Activated CD4-positive, alpha-beta T cell treated with anti-CD3 and anti-CD28 coated beads for 36 hours (primary cell): ENCODE data around the gene CBLB. TPM values are rescaled to one million over a fixed set of nuclear protein-coding genes. Genes with fewer than 3 reads are reported as not detected.
"Not testable (repeated sequence)": the region's sequence is repeated elsewhere in the genome, so short reads cannot be mapped to it uniquely, and the experiment has no call there.

Source experiments
- ATAC-seq: fragments of 200-7000 bp; cut with Tn5 transposase; one replicate; pipeline ENCODE4 v1.10.0; 2021; ENCODE audit warnings: mild to moderate bottlenecking, moderate library complexity
- CTCF ChIA-PET: fragments of 350-600 bp; sonication (Branson Sonifier 250); formaldehyde crosslinking; loops from one replicate; lab custom pipeline; 2021; ENCODE audit warnings: antibody characterized with exemption; lab: Charles Lee
- POLR2A ChIA-PET: fragments of 350-600 bp; sonication (Branson Sonifier 250); formaldehyde crosslinking; loops from one replicate; lab custom pipeline; 2021; ENCODE audit warnings: antibody characterized with exemption, inconsistent platforms; lab: Charles Lee
- DNase-seq: peaks from one replicate; pipeline ENCODE4 v3.0.0-alpha.2; 2020
- H3K27ac Mint-ChIP-seq: one replicate; pipeline ENCODE4 v1.8.0; 2021; ENCODE audit warnings: mixed read lengths
- H3K27me3 Mint-ChIP-seq: one replicate; pipeline ENCODE4 v1.8.0; 2021; ENCODE audit warnings: mixed read lengths
- H3K36me3 Mint-ChIP-seq: one replicate; pipeline ENCODE4 v1.8.0; 2021; ENCODE audit warnings: low read depth, mixed read lengths
- H3K4me1 Mint-ChIP-seq: one replicate; pipeline ENCODE4 v1.8.0; 2021; ENCODE audit warnings: mixed read lengths
- H3K4me3 Mint-ChIP-seq: one replicate; pipeline ENCODE4 v1.8.0; 2021; ENCODE audit warnings: mild to moderate bottlenecking, moderate library complexity, mixed read lengths
- H3K9me3 Mint-ChIP-seq: one replicate; pipeline ENCODE4 v1.8.0; 2021; ENCODE audit warnings: low read depth, mixed read lengths
- intact Hi-C, 2 experiments: fragments of 100-400 bp; cut with DNase I in 1 of 2; cut with micrococcal nuclease in 1 of 2; formaldehyde crosslinking; loops; one replicate each; pipeline versions ENCODE4 v1.14.2 to v1.15.1; 2022 to 2024; cut with DNase I, micrococcal nuclease
- total RNA-seq, 2 experiments: library from RNA; stranded (reverse); gene quantifications; one replicate each; pipeline ENCODE4 v1.2.3, GENCODE V29; 2021

CBLB gene
- total RNA-seq, 2 experiments from 2014 or later: 112 to 163 TPM

DNA sequence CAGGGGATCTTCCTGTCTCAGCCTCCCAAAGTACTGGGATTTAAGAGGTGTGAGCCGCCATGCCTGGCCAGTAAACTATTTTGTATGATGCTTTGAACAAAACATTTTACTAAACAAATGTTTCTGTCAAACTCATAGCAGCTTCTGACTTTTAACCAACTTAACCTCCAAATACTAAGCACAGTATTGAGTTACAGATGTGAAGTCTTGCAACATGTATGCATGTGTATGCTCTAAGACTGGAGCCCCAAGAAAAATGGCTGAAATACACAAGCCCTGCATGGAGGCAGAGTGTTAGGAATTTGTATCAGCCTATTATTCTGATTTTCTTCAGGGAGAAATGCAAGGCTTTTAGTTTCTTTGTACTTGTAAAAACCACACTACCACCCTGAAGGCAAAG is 137.1 kb downstream of the CBLB start:
- ATAC-seq: no peak
- Mint-ChIP-seq H3K36me3 (peaks cover 66% of the 10 kb centered on the region), H3K27ac (no peak overlapping the region), H3K27me3 (no peaks in the 10 kb centered on the region), H3K4me3 (no peak overlapping the region), H3K4me1 (peaks cover 9% of the 10 kb centered on the region), H3K9me3 (peaks cover 10% of the 10 kb centered on the region)
- intact Hi-C loops: no loop called here
- ChIA-PET CTCF (no interaction called here), POLR2A (no interaction called here)
- DNase-seq: no peak

DNA sequence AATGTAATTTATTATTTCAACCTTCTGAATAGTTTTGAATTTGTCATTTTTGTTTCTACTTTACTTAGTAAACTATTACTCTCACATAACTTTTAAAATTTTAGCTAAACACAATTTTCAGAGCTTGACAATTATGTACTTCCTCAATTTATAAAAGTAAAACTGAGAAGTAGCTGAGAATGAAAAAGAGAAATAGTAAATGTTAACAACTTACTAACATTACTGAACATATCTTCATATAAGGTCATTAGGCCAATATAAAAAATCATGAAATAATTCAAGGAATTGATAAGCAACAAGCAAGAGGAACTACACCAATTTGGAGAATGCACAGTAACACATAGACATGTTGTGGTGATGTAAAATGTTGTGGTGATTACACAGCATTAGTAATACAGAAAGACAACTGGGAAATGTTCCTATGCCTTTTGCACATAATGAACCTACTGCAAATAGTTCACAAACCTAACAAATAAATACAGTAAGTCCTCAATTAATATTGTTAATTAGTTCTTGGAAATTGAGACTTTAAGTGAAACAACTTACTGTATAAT is 137.9 kb downstream of the CBLB start:
- Mint-ChIP-seq H3K4me1 (peaks cover 9% of the 10 kb centered on the region), H3K4me3 (no peak overlapping the region), H3K27me3 (no peaks in the 10 kb centered on the region), H3K36me3 (peaks cover 69% of the 10 kb centered on the region), H3K9me3 (peaks cover 10% of the 10 kb centered on the region), H3K27ac (no peak overlapping the region)
- ATAC-seq (no peak), DNase-seq (no peak)
- CTCF ChIA-PET: interaction anchor here (1.1 kb wide), 1 partner anchor 41 kb away, joined by 4 read pairs; no protein-coding TSS in a partner anchor
- intact Hi-C loops: no loop called here
- POLR2A ChIA-PET: no interaction called here

DNA sequence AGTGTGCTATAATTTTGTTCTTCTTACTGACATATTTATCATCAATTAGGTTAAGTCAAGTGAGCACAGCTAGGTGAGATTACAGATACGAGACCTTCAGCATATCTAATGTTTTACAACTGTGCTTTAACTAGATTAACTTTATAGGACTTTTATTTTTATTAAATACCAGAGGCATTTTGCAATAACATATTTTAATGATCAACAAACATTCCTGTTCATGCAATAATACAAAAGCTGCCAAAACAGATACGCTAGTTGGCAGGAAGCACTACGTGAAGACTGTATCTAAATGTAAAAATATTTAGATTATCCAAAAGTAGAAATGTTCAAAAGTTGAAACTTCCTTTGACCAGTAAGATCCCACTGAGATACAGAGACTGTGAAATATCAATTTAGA is 139.1 kb downstream of the CBLB start:
- intact Hi-C loops: no loop called here
- CTCF ChIA-PET: interaction anchor here (1.1 to 1.2 kb wide), 2 partner anchors 40 to 59 kb away, joined by 4 read pairs; no protein-coding TSS in a partner anchor
- peaks cover 9% of the 10 kb centered on the region for H3K4me1 Mint-ChIP-seq
- POLR2A ChIA-PET: no interaction called here
- no peak overlapping the region for H3K27ac Mint-ChIP-seq
- ATAC-seq (no peak), DNase-seq (no peak)
- peaks cover 10% of the 10 kb centered on the region for H3K9me3 Mint-ChIP-seq
- no peak overlapping the region for H3K4me3 Mint-ChIP-seq
- H3K36me3 Mint-ChIP-seq: peaks cover 66% of the 10 kb centered on the region
- H3K27me3 Mint-ChIP-seq: no peaks in the 10 kb centered on the region

DNA sequence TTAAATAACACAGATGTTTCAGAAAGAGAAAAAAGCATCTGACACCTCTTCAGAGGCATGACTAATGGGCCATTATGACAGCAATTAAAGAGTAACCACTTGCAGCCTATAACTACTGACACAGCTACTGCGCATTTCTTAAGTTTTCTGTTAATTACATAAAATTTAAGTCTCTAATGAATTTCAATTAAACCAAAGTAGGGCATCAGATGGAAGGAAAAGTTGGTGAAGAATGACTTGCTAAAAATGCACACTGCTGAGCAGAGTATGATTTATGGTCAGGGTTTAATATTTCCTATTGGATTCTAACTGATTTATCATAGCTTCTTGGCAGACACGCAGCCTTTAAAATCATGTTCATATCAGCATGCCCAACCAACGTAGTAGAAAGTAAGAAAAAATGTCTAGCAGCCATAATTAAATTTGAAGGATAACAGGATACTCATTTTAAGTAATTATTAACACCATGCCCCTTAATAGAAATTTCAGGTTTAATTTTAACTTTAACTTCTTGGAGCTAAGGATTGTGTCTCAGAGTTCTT is 140.0 kb downstream of the CBLB start:
- DNase-seq (no peak), ATAC-seq (no peak)
- intact Hi-C loops: no loop called here
- ChIA-PET CTCF (interaction anchor here (0.5 to 1.2 kb wide), 2 partner anchors 12 to 60 kb away, joined by 3 to 4 read pairs; no protein-coding TSS in a partner anchor), POLR2A (no interaction called here)
- Mint-ChIP-seq H3K36me3 (peaks cover 66% of the 10 kb centered on the region), H3K4me1 (peaks cover 14% of the 10 kb centered on the region), H3K27ac (no peak overlapping the region), H3K9me3 (peaks cover 10% of the 10 kb centered on the region), H3K4me3 (no peak overlapping the region), H3K27me3 (no peaks in the 10 kb centered on the region)

DNA sequence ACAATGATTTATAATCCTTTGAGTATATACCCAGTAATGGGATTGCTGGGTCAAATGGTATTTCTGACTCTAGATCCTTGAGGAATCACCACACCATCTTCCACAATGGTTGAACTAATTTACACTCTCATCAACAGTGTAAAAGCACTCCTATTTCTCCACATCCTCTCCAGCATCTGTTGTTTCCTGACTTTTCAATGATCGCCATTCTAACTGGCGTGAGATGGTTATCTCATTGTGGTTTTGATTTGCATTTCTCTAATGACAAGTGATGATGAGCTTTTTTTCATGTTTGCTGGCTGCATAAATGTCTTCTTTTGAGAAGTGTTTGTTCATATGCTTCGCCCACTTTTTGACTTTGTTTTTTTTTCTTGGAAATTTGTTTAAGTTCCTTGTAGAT is 141.8 kb downstream of the CBLB start:
- peaks cover 10% of the 10 kb centered on the region for H3K9me3 Mint-ChIP-seq
- H3K27ac Mint-ChIP-seq, H3K4me3 Mint-ChIP-seq, CTCF ChIA-PET, H3K27me3 Mint-ChIP-seq, DNase-seq, intact Hi-C loops, POLR2A ChIA-PET, ATAC-seq: not testable (repeated sequence)
- H3K4me1 Mint-ChIP-seq: peaks cover 22% of the 10 kb centered on the region
- H3K36me3 Mint-ChIP-seq: peaks cover 62% of the 10 kb centered on the region

DNA sequence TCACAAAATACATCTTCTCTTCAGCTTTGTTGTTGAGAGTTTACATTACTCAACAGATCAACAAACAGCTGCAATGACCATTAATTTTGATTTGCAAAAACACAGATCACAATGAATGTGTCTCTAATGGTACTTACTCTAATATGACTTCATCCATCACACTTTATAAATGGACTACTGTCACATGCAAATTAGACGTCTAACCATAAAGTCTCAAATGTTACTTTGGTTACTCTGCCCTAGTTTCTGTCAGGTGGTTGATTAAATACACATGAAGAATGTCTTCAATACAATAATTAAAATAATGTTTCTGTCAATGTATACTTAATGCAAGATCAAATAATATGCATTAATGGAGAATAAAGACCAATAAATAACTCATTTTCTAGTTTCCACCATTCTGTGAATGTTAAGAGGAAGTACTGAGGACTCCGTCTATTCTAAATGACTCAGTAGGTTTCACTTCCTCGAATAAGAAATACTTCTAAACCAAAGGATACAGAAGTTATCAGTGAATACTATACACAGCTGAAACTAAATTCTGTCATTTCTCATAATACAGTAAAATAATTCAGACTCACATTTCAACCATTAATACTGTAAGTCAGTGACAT is 145.8 kb downstream of the CBLB start:
- CTCF ChIA-PET: no interaction called here
- H3K27me3 Mint-ChIP-seq: no peaks in the 10 kb centered on the region
- peaks cover 65% of the 10 kb centered on the region for H3K36me3 Mint-ChIP-seq
- ATAC-seq: peak; percentile 60
- intact Hi-C loops: no loop called here
- H3K4me3 Mint-ChIP-seq: no peak overlapping the region
- no peak for DNase-seq
- H3K4me1 Mint-ChIP-seq: peaks cover 21% of the 10 kb centered on the region
- POLR2A ChIA-PET: no interaction called here
- peaks cover 9% of the 10 kb centered on the region for H3K9me3 Mint-ChIP-seq
- H3K27ac Mint-ChIP-seq: no peak overlapping the region

DNA sequence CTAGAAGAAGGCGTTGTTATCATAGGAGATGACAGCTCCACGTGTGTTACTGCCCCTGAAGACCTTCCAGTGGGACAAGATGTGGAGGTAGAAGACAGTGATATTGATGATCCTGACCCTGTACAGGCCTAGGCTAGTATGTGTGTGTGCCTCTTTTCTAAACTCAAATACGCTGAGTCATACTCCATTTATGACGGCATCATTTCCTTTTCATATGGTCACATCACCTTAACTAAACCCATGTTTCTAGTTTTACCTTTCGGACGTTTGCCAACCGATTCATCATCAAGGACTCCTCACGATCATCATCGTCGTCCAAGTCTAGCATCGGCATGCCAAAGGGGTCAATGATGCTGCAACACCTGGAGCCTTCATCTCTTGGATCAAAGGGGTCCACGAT is 149.0 kb downstream of the CBLB start:
- CTCF ChIA-PET: no interaction called here
- Mint-ChIP-seq H3K4me3 (no peak overlapping the region), H3K4me1 (peaks cover 23% of the 10 kb centered on the region), H3K9me3 (no peaks in the 10 kb centered on the region), H3K36me3 (peaks cover 65% of the 10 kb centered on the region), H3K27ac (no peak overlapping the region), H3K27me3 (no peaks in the 10 kb centered on the region)
- ATAC-seq (no peak), DNase-seq (no peak)
- intact Hi-C loops: no loop called here
- POLR2A ChIA-PET: no interaction called here

DNA sequence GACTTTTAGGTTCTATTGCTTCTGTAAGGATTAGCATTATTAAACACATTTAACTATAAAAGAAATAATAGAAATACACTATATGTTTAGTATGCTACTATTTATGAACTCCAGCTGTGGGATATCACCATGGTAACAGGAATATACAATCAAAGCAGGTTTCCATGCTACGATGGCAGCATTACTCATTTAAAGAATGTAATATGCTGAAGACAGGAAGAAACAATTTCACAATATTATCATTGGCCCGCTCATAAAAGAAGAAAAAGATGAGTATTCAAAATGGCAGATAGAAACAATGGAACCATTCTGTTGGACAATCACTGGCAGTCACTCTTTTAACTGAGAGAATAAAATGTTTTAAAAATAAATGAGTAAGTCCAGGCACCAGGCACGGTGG is 153.4 kb downstream of the CBLB start:
- no peaks in the 10 kb centered on the region for H3K9me3 Mint-ChIP-seq
- H3K27me3 Mint-ChIP-seq: no peaks in the 10 kb centered on the region
- no peak overlapping the region for H3K27ac Mint-ChIP-seq
- DNase-seq: no peak
- no peak overlapping the region for H3K4me3 Mint-ChIP-seq
- intact Hi-C loops: no loop called here
- ChIA-PET POLR2A (no interaction called here), CTCF (interaction anchor here (0.6 to 1.2 kb wide), 2 partner anchors 58 to 907 kb away, joined by 3 read pairs; no protein-coding TSS in a partner anchor)
- peak; percentile 45 for ATAC-seq
- H3K4me1 Mint-ChIP-seq: peaks cover 11% of the 10 kb centered on the region
- peaks cover 69% of the 10 kb centered on the region for H3K36me3 Mint-ChIP-seq

DNA sequence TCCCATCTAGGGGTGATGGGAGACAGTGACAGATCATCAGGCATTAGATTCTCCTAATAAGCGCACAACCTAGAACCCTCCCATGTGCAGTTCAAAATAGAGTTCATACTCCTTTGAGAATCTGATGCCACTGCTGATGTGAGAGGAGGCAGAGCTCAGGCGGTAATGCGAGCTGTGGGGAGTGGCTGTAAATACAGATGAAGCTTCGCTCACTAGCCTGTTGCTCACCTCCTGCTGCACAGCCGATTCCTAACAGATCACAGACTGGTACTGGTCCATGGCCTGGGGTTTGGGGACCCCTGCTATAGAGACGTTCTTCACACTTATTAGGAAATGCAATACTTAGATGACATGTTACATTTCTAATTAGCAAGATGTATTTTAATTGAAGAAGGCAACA is 154.4 kb downstream of the CBLB start:
- ATAC-seq: no peak
- no peak for DNase-seq
- ChIA-PET POLR2A (no interaction called here), CTCF (no interaction called here)
- Mint-ChIP-seq H3K9me3 (no peaks in the 10 kb centered on the region), H3K27me3 (no peaks in the 10 kb centered on the region), H3K27ac (no peak overlapping the region), H3K4me1 (peaks cover 17% of the 10 kb centered on the region), H3K36me3 (peaks cover 70% of the 10 kb centered on the region), H3K4me3 (no peak overlapping the region)
- intact Hi-C loops: no loop called here

DNA sequence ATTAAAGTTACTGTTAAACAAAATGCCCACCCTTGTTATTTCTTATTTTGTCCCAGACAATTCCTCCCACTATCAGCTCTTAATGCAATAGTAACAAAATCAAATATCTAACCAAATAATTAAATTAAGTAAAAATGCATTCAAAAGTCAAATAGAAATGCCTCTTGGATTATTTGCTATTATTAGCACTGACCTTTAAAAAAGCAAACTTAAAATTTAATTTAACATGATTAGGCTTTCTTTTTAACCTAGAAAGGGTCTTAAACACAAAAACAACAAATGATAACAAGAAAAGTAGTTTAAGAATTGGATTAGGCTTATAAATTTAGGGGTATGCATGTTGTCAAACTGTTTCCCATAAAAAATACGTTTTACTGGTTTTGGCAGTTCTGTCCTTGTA is 159.8 kb downstream of the CBLB start:
- intact Hi-C loops: no loop called here
- H3K36me3 Mint-ChIP-seq: peaks cover 54% of the 10 kb centered on the region

DNA sequence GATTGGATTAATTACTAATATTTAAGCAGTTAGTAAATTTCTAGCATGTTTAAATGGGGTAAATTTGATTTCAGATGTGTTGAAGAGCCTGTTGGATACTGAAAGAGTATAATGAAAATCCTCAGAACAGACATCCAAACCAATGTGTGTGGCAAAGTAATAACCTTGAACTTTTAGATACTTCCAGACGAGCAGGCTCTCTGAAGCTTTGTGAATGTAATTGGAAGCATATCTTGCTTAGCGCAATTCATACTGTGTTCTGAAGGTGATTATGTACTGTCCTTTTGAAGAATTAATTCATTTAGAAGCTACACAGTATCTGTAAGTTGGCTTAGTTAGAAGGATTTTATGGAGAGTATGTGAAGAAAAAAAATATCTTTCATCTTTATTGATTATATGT is 161.8 kb downstream of the CBLB start:
- no peak overlapping the region for H3K4me3 Mint-ChIP-seq
- H3K27me3 Mint-ChIP-seq: no peaks in the 10 kb centered on the region
- peaks cover 58% of the 10 kb centered on the region for H3K36me3 Mint-ChIP-seq
- H3K4me1 Mint-ChIP-seq: peaks cover 15% of the 10 kb centered on the region
- ATAC-seq: no peak
- DNase-seq: no peak
- ChIA-PET CTCF (interaction anchor here (1.0 to 1.1 kb wide), 2 partner anchors 24 to 133 kb away, joined by 3 read pairs; no protein-coding TSS in a partner anchor), POLR2A (no interaction called here)
- intact Hi-C loops: no loop called here
- no peaks in the 10 kb centered on the region for H3K9me3 Mint-ChIP-seq
- no peak overlapping the region for H3K27ac Mint-ChIP-seq

More for the DNA sequence above, 159.8 kb downstream of the CBLB start:
- ChIA-PET POLR2A (no interaction called here), CTCF (no interaction called here)
- ATAC-seq (no peak), DNase-seq (no peak)
- H3K4me3 Mint-ChIP-seq: no peak overlapping the region
- H3K9me3 Mint-ChIP-seq: no peaks in the 10 kb centered on the region
- peaks cover 12% of the 10 kb centered on the region for H3K4me1 Mint-ChIP-seq
- no peak overlapping the region for H3K27ac Mint-ChIP-seq
- H3K27me3 Mint-ChIP-seq: no peaks in the 10 kb centered on the region
